AG08395 (cell line): ENCODE results near the gene AP4E1.
"Not testable (repeated sequence)": the region's sequence is repeated elsewhere in the genome, so short reads cannot be mapped to it uniquely, and the experiment has no call there.

Source experiments
- DNase-seq: peaks from one replicate; pipeline ENCODE4 v3.0.0; 2012; ENCODE audit warnings: mixed read lengths, low spot score

AP4E1 gene

GRCh38 chr15:50889589-50889988, 18.9 kb upstream of the AP4E1 start:
- no peak for DNase-seq

- DNase-seq = no peak
These were observed 17.7 kb upstream of the AP4E1 start for GRCh38 chr15:50890751-50891150.

GRCh38 chr15:50891159-50891558, 17.3 kb upstream of the AP4E1 start:
- DNase-seq = no peak

- no peak for DNase-seq
These were observed 14.5 kb upstream of the AP4E1 start for GRCh38 chr15:50893976-50894375.

- DNase-seq = not testable (repeated sequence)
These were observed 7.1 kb upstream of the AP4E1 start for GRCh38 chr15:50901390-50901789.

GRCh38 chr15:50904211-50904610, 4.3 kb upstream of the AP4E1 start:
- no peak for DNase-seq

GRCh38 chr15:50905055-50905454, 3.4 kb upstream of the AP4E1 start:
- DNase-seq = no peak

- no peak for DNase-seq
These were observed 1.4 kb upstream of the AP4E1 start for GRCh38 chr15:50906954-50907600.

GRCh38 chr15:50907601-50908208, 778 bp upstream of the AP4E1 start:
- peak; percentile 21 for DNase-seq

- DNase-seq = peak; percentile 29
These were observed 481 bp downstream of the AP4E1 start for GRCh38 chr15:50909010-50909317.

- peak; percentile 85 for DNase-seq
These were observed 1.9 kb downstream of the AP4E1 start for GRCh38 chr15:50910426-50910795.

- peak; percentile 11 for DNase-seq
These were observed 2.5 kb downstream of the AP4E1 start for GRCh38 chr15:50911001-50911400.

GRCh38 chr15:50911621-50912020, 3.1 kb downstream of the AP4E1 start:
- no peak for DNase-seq

GRCh38 chr15:50916400-50916799, 7.9 kb downstream of the AP4E1 start:
- DNase-seq = no peak

- DNase-seq = not testable (repeated sequence)
These were observed 10.9 kb downstream of the AP4E1 start for GRCh38 chr15:50919359-50919758.

- peak; percentile 5 for DNase-seq
These were observed 16.8 kb downstream of the AP4E1 start for GRCh38 chr15:50925281-50925680.

- DNase-seq = no peak
These were observed 20.6 kb downstream of the AP4E1 start for GRCh38 chr15:50929062-50929461.

GRCh38 chr15:50930792-50931191, 22.3 kb downstream of the AP4E1 start:
- DNase-seq = no peak

GRCh38 chr15:50933341-50933740, 24.9 kb downstream of the AP4E1 start:
- no peak for DNase-seq

- no peak for DNase-seq
These were observed 30.0 kb downstream of the AP4E1 start for GRCh38 chr15:50938525-50938924.

- no peak for DNase-seq
These were observed 31.4 kb downstream of the AP4E1 start for GRCh38 chr15:50939911-50940310.

GRCh38 chr15:50940506-50940905, 32.0 kb downstream of the AP4E1 start:
- no peak for DNase-seq

GRCh38 chr15:50943638-50944037, 35.2 kb downstream of the AP4E1 start:
- DNase-seq = no peak

- DNase-seq = no peak
These were observed 36.2 kb downstream of the AP4E1 start for GRCh38 chr15:50944672-50945071.
